GM18508 (cell line): ENCODE results near the gene ERGIC1.
"Not testable (repeated sequence)": the region's sequence is repeated elsewhere in the genome, so short reads cannot be mapped to it uniquely, and the experiment has no call there.

Source experiments
- ATAC-seq: cut with Tn5 transposase; IDR thresholded peaks from one replicate; pipeline ENCODE4 v1.9.1; 2021; ENCODE audit warnings: moderate number of reproducible peaks; ENCODE audit not compliant: insufficient read depth, unreplicated experiment

Gene ERGIC1

GRCh38 chr5:172897067-172897466 lies 63.0 kb downstream of the ERGIC1 start:
- ATAC-seq, result not testable (repeated sequence)

- ATAC-seq, result no peak
Observed at GRCh38 chr5:172897481-172898217, 63.6 kb downstream of the ERGIC1 start.

GRCh38 chr5:172898218-172898842 lies 64.3 kb downstream of the ERGIC1 start:
- ATAC-seq, result no peak

GRCh38 chr5:172898843-172899369 lies 64.9 kb downstream of the ERGIC1 start:
- ATAC-seq, result no peak

GRCh38 chr5:172899436-172899835 lies 65.4 kb downstream of the ERGIC1 start:
- ATAC-seq, result no peak

- ATAC-seq, result no peak
Observed at GRCh38 chr5:172901012-172901780, 67.1 kb downstream of the ERGIC1 start.

- no peak for ATAC-seq
Observed at GRCh38 chr5:172901788-172902496, 67.9 kb downstream of the ERGIC1 start.

- ATAC-seq, result no peak
Observed at GRCh38 chr5:172902497-172903472, 68.7 kb downstream of the ERGIC1 start.

GRCh38 chr5:172903790-172904189 lies 69.7 kb downstream of the ERGIC1 start:
- ATAC-seq, result no peak

GRCh38 chr5:172904312-172904642 lies 70.2 kb downstream of the ERGIC1 start:
- ATAC-seq, result no peak

GRCh38 chr5:172904643-172905345 lies 70.7 kb downstream of the ERGIC1 start:
- no peak for ATAC-seq

GRCh38 chr5:172905346-172906140 lies 71.5 kb downstream of the ERGIC1 start:
- no peak for ATAC-seq

- no peak for ATAC-seq
Observed at GRCh38 chr5:172906436-172906835, 72.4 kb downstream of the ERGIC1 start.

- ATAC-seq, result no peak
Observed at GRCh38 chr5:172906888-172907287, 72.8 kb downstream of the ERGIC1 start.

- no peak for ATAC-seq
Observed at GRCh38 chr5:172907657-172908056, 73.6 kb downstream of the ERGIC1 start.

- ATAC-seq, result no peak
Observed at GRCh38 chr5:172908662-172909061, 74.6 kb downstream of the ERGIC1 start.

GRCh38 chr5:172909931-172910502 lies 76.0 kb downstream of the ERGIC1 start:
- ATAC-seq, result no peak
